ENCODE results near the gene MEPCE. TPM values are rescaled to one million over a fixed set of nuclear protein-coding genes. Genes with fewer than 3 reads are reported as not detected.

Gene MEPCE
- total and polyA plus RNA-seq, 2 of the 8 experiments (the other 6 are each of a cell fraction or from before 2014, with no cell fraction given) = 22.8 to 48.8 TPM

- TF ChIP-seq SP2 (IDR thresholded peaks at IDR 0.05; ENCODE audit: low read length) (no peak), NRF1 (IDR thresholded peaks at IDR 0.05; ENCODE audit: low read depth, low read length) (no peak), HDAC2 (IDR thresholded peaks at IDR 0.05; ENCODE audit: borderline replicate concordance in 1 of 2, low read depth in 2 of 2, low read length in 2 of 2) (no peak)
Observed at GRCh38 chr7:100418930-100419659, 10.5 kb upstream of the MEPCE start (continued).

Data from H1 (cell line).